Measurements from ENCODE around the gene PNMT.

PNMT gene

GRCh38 chr17:39667945-39668924, at the start of gene PNMT:
TSS of gene PNMT (plus strand) at chr17:39668453. CDS start at chr17:39668476, 23 bp downstream.
- peak; percentile 71 for DNase-seq

GRCh38 chr17:39618956-39619785, 49.1 kb upstream of the PNMT start:
- DNase-seq: peak; percentile 90

GRCh38 chr17:39619786-39620101, 48.5 kb upstream of the PNMT start:
- DNase-seq: no peak

GRCh38 chr17:39621523-39622379, 46.5 kb upstream of the PNMT start:
- peak; percentile 86 for DNase-seq

- no peak for DNase-seq
These were observed 45.8 kb upstream of the PNMT start for GRCh38 chr17:39622380-39623006.

GRCh38 chr17:39623356-39623950, 44.8 kb upstream of the PNMT start:
- peak; percentile 75 for DNase-seq

GRCh38 chr17:39624313-39624712, 43.9 kb upstream of the PNMT start:
- DNase-seq: no peak

GRCh38 chr17:39625198-39625785, 43.0 kb upstream of the PNMT start:
- DNase-seq: no peak

- peak; percentile 34 for DNase-seq
These were observed 41.8 kb upstream of the PNMT start, which contains the start of gene PPP1R1B for GRCh38 chr17:39626171-39627046. TSS of gene PPP1R1B (plus strand) at chr17:39626952. CDS start at chr17:39627393, 441 bp downstream.

GRCh38 chr17:39627047-39627711, 41.1 kb upstream of the PNMT start:
- no peak for DNase-seq

GRCh38 chr17:39627712-39628516, 40.3 kb upstream of the PNMT start:
- peak; percentile 63 for DNase-seq

- peak; percentile 77 for DNase-seq
These were observed 39.4 kb upstream of the PNMT start for GRCh38 chr17:39628655-39629493.

- no peak for DNase-seq
These were observed 38.8 kb upstream of the PNMT start for GRCh38 chr17:39629494-39629880.

GRCh38 chr17:39629898-39630297, 38.4 kb upstream of the PNMT start:
- DNase-seq: no peak

GRCh38 chr17:39631403-39631802, 36.9 kb upstream of the PNMT start:
- no peak for DNase-seq

- no peak for DNase-seq
These were observed 35.9 kb upstream of the PNMT start for GRCh38 chr17:39632153-39632941.

- DNase-seq: no peak
These were observed 34.6 kb upstream of the PNMT start for GRCh38 chr17:39633570-39634183.
